Hypothalamus (tissue), 51 donors: ENCODE measurements around the gene RPSA.
A peak's percentile ranks its signal among the peaks of the same experiment; 100 is the strongest.
"Not testable (repeated sequence)": the region's sequence is repeated elsewhere in the genome, so short reads cannot be mapped to it uniquely, and the experiment has no call there.

Source experiments
- DNase-seq, 51 donors: peaks; one replicate each; lab custom pipeline; 2025; lab: John Stamatoyannopoulos, UW

Gene RPSA

DNA sequence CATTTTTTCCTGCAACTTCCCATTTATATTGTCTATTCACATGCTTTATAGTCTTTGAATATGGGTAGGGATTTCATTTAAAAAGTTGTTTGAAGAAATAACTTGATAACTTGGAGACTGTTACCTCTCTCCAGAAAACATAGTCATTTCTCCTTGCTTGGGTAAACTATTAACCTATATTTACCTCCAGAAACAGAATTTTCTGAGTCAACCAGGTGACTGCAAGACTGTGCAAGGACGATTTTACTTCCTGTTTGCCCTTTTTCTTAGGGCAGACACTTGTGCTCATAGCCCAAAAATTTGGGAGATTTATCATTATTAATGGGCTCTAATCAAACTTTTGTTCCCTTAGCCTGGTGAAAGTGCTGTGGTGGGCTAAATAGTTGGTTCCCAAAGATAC, 46.6 kb downstream of the RPSA start:
- no peak for DNase-seq

DNA sequence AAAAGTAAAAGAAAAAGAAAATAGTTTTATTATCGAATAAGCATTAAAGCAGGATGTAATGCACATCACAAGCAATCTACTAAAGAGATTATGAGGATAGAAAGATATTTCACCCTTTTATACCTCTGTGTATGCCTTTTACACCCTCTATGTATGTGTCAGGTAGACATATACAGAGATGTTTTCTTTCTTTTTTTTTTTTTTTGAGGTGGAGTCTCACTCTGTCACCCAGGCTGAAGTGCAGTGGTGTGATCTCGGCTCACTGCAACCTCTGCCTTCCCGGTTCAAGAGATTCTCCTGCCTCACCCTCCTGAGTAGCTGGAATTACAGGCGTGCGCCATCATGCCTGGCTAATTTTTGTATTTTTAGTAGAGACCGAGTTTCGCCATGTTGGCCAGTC, 47.4 kb downstream of the RPSA start:
- not testable (repeated sequence) for DNase-seq

- no peak for DNase-seq
Observed at GRCh38 chr3:39454591-39455217, 48.2 kb downstream of the RPSA start.

- no peak for DNase-seq
Observed at GRCh38 chr3:39456159-39456558, 49.6 kb downstream of the RPSA start.

GRCh38 chr3:39457361-39457760, 50.8 kb downstream of the RPSA start:
- DNase-seq = no peak

DNA sequence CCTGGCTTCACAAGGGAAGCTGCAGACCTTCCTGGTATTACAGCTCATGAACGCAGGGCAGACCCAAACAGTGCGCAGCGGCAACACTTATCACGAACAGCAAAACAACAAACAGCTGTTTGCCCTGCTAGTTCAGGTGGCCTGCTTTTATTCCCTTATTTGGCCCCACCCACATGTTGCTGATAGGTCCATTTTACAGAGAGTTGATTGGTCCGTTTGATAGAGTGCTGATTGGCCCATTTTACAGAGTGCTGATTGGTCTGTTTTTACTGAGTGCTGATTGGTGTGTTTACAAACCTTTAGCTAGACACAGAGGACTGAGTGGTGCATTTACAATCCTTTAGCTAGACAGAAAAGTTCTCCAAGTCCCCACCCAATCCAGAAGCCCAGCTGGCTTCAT, 52.1 kb downstream of the RPSA start:
- not testable (repeated sequence) for DNase-seq

- peak in 29 of 51 donors; percentile 6 to 85 (median 57) for DNase-seq
Observed at GRCh38 chr3:39460677-39461076, 54.2 kb downstream of the RPSA start.
